ENCODE results near the gene APOBR. TPM values are rescaled to one million over a fixed set of nuclear protein-coding genes. Genes with fewer than 3 reads are reported as not detected.
"Not testable (repeated sequence)": the region's sequence is repeated elsewhere in the genome, so short reads cannot be mapped to it uniquely, and the experiment has no call there.

Gene APOBR
- total and polyA plus RNA-seq, 12 donors = 0.11 to 18.2 (median 2.5) TPM

DNA sequence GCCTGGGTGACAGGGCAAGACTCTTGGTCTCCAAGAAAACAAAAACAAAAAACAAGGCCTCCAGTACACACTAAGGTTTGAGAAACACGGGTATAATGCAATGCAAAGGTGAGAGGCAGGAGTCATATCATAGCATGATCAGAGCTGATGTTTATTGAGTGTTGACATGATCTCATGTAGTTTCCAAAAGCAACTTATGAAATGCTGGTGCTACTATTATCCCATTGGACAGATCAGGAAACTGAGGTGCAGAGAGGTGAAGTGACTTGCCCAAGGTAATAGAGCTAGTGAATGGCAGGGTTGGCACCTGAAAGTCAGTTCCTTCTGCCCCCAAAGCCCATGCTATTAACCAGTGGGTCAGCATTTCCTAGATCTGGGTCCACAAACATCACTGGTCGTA, 19.2 kb upstream of the APOBR start:
- Histone ChIP-seq H3K4me1 (replicated peaks in 1 of 2) (no peaks in the 10 kb centered on the region), H3K4me3 (no peak overlapping the region), H3K9me3 (replicated peaks in 1 of 3) (no peaks in the 10 kb centered on the region), H3K27ac (no peak overlapping the region), H3K36me3 (replicated peaks in 1 of 2) (peaks cover 0 to 36% of the 10 kb centered on the region in 2 donors), H3K27me3 (no peaks in the 10 kb centered on the region)
- intact Hi-C loops (cut with DNase I) = no loop called here
- TF ChIP-seq, protein P1, sequence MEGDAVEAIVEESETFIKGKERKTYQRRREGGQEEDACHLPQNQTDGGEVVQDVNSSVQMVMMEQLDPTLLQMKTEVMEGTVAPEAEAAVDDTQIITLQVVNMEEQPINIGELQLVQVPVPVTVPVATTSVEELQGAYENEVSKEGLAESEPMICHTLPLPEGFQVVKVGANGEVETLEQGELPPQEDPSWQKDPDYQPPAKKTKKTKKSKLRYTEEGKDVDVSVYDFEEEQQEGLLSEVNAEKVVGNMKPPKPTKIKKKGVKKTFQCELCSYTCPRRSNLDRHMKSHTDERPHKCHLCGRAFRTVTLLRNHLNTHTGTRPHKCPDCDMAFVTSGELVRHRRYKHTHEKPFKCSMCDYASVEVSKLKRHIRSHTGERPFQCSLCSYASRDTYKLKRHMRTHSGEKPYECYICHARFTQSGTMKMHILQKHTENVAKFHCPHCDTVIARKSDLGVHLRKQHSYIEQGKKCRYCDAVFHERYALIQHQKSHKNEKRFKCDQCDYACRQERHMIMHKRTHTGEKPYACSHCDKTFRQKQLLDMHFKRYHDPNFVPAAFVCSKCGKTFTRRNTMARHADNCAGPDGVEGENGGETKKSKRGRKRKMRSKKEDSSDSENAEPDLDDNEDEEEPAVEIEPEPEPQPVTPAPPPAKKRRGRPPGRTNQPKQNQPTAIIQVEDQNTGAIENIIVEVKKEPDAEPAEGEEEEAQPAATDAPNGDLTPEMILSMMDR (IDR thresholded peaks at IDR 0.05) = no peak
- TF ChIP-seq POLR2A (IDR thresholded peaks at IDR 0.05) = no peak
- peak in 1 of 7 donors; percentile 4 for DNase-seq
- 95 to 98% (median 96%) methylated on average over 2 of the region's 2 CpGs for WGBS, 4 donors

DNA sequence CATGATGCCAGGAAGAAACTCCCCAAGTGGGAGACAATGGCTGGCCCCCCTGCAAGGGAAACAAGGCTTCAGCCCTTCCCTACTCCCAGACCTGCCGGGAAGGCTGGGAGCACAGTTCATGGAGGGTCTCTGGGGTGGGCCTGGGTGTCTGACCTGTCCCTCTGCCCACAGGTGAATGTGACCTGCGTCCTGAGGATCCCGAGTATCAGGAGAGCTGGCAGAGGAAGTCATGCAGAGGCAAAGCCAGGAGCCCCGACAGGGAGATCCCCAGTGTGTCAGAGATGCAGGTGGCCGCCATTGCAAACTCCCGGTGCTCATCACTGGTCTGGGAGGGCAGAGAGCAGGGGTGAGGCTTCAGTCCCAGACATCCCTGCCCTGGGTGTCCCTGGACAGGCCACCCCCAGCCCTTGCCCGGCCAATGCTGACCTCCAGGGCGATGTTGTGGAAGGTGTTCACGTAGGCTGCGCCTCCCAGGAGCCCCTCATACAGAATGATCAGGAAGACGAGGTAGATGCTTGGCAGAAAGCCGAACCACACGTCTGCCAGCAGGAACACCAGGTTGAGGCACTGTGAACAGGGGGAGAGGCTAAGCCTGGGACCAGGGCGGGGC, 17.0 kb upstream of the APOBR start:
- no peaks in the 10 kb centered on the region for H3K27me3 ChIP-seq
- 92 to 95% (median 93%) methylated on average over 5 to 14 of the region's 14 CpGs for WGBS, 4 donors
- peaks cover 0 to 54% of the 10 kb centered on the region in 2 donors for H3K36me3 ChIP-seq (replicated peaks in 1 of 2)
- no peak for TF ChIP-seq POLR2A (IDR thresholded peaks at IDR 0.05)
- TF ChIP-seq, protein P1 (IDR thresholded peaks at IDR 0.05) = no peak
- H3K4me1 ChIP-seq (replicated peaks in 1 of 2) = no peaks in the 10 kb centered on the region
- intact Hi-C loops (cut with DNase I) = no loop called here
- no peak overlapping the region for H3K27ac ChIP-seq
- H3K9me3 ChIP-seq (replicated peaks in 1 of 3) = no peaks in the 10 kb centered on the region
- H3K4me3 ChIP-seq = no peak overlapping the region
- DNase-seq = peak in 1 of 7 donors; percentile 8

DNA sequence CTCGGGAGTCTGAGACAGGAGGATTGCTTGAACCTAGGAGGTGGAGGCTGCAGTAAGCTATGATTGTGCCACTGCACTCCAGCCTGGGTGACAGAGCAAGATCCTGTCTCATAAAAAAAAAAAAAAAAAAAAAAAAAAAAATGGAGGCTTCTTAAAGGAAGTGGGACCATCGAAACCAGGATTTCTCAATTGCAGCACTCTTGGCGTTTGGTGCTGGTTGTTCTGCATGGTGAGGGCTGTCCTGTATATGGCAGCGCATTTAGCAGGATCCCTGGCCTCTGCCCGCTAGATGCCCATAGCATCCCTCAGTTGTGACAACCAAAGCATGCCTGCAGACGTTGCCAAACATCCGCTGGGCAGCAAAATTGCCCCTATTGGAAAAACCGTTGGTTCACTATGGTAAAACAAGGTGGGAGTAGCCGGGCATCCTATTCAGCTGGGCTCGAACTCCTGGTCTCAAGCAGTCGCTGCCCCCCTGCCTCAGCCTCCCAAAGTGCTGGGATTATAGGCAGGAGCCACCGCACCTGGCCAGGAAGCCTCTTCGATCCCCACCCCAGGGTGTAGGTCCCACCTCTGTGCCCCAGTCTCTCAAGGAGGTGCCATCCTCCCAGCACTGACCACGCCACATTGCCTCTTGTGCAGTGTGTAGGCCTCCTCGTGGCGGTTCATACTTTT, 15.8 kb upstream of the APOBR start:
- peak in 1 of 7 donors; percentile 10 for DNase-seq
- Histone ChIP-seq H3K27ac (no peak overlapping the region), H3K4me3 (no peak overlapping the region), H3K9me3 (replicated peaks in 1 of 3) (no peaks in the 10 kb centered on the region), H3K27me3 (no peaks in the 10 kb centered on the region), H3K36me3 (replicated peaks in 1 of 2) (peaks cover 0 to 59% of the 10 kb centered on the region in 2 donors), H3K4me1 (replicated peaks in 1 of 2) (no peaks in the 10 kb centered on the region)
- 83 to 92% (median 91%) methylated on average over 12 to 16 of the region's 16 CpGs for WGBS, 4 donors
- no peak for TF ChIP-seq POLR2A (IDR thresholded peaks at IDR 0.05)
- TF ChIP-seq, protein P1 (IDR thresholded peaks at IDR 0.05) = no peak
- intact Hi-C loops (cut with DNase I) = no loop called here

DNA sequence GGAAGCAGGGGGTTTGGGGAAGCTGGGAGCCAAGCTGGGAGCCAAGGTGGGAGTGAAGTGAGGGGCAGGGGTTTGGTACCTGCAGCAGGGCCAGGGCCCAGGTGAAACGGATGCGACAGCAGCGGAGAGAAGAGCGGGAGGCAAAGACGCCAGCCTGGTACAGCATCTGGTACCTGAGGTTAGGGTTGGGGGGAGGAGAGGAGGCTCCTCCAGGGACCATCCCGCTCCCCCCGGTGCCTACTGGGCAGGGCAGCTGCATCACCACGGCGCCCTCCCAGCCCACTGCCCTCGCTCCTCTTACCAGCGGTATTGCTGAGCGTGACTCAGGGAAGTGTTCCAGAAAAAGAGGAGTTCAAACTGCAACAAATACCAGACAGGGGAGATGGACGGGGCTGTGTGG, 12.4 kb upstream of the APOBR start:
- intact Hi-C loops (cut with DNase I) = no loop called here
- no peak overlapping the region for H3K4me3 ChIP-seq
- WGBS, 4 donors = 93 to 98% (median 95%) methylated on average over 13 of the region's 13 CpGs
- peaks cover 0 to 69% of the 10 kb centered on the region in 2 donors for H3K36me3 ChIP-seq (replicated peaks in 1 of 2)
- H3K9me3 ChIP-seq (replicated peaks in 1 of 3) = no peaks in the 10 kb centered on the region
- H3K4me1 ChIP-seq (replicated peaks in 1 of 2) = no peaks in the 10 kb centered on the region
- no peak overlapping the region for H3K27ac ChIP-seq
- no peak for DNase-seq
- TF ChIP-seq, protein P1 (IDR thresholded peaks at IDR 0.05) = no peak
- no peak for TF ChIP-seq POLR2A (IDR thresholded peaks at IDR 0.05)
- H3K27me3 ChIP-seq = no peaks in the 10 kb centered on the region

DNA sequence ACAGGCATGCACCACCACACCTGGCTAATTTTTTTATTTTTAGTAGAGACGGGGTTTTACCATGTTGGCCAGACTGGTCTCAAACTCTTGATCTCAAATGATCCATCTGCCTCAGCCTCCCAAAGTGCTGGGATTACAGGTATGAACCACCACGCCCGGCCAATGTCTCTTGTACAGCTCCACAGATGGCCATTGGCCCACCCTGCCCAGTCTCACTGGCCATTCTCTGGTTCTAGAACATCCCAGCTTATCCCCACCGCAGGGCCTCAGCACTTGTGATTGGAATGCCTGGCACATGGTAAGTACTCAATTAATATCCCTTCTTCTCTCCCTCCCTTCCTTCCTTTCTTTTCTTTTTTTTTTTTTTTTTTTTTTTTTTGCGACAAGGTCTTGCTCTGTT, 11.1 kb upstream of the APOBR start:
- H3K4me3 ChIP-seq; H3K27ac ChIP-seq; H3K9me3 ChIP-seq (replicated peaks in 1 of 3); intact Hi-C loops (cut with DNase I); H3K4me1 ChIP-seq (replicated peaks in 1 of 2); H3K27me3 ChIP-seq; DNase-seq: not testable (repeated sequence)
- H3K36me3 ChIP-seq (replicated peaks in 1 of 2) = peaks cover 0 to 72% of the 10 kb centered on the region in 2 donors
- 90 to 98% (median 96%) methylated on average over 5 of the region's 5 CpGs for WGBS, 4 donors

Data from adrenal gland (tissue), 12 donors.